Gastrocnemius medialis (tissue), 4 donors: ENCODE measurements around the gene TMEM17. TPM values are rescaled to one million over a fixed set of nuclear protein-coding genes. Genes with fewer than 3 reads are reported as not detected.
"Not testable (repeated sequence)": the region's sequence is repeated elsewhere in the genome, so short reads cannot be mapped to it uniquely, and the experiment has no call there.

ENCODE experiments used
- ATAC-seq, 2 donors: fragments of 150-250 bp; one replicate each; pipeline ENCODE4 v1.9.1; 2016
- DNase-seq, 2 donors: peaks; one replicate each; pipeline ENCODE4 v3.0.0-alpha.2; 2019
- H3K27ac ChIP-seq, 4 donors: fragments of 200-600 bp; sonication (generic); 1 replicate in 1 of 4; 2 replicates in 3 of 4; pipeline ENCODE4 v1.5.1; 2016 to 2018; ENCODE audit warnings: mild to moderate bottlenecking in 2 of 4, moderate library complexity in 1 of 4
- H3K27me3 ChIP-seq, 3 donors: fragments of 200-600 bp; sonication (generic) in 2 of 3; 1 replicate in 1 of 3; 2 replicates in 2 of 3; pipeline versions ENCODE4 v1.5.1 to v1.6.0; 2016 to 2019; ENCODE audit warnings: mild to moderate bottlenecking in 1 of 3, moderate library complexity in 1 of 3
- H3K36me3 ChIP-seq, 2 donors: fragments of 200-600 bp; sonication (generic) in 1 of 2; one replicate each; pipeline ENCODE4 v1.5.1; 2017 to 2018
- H3K4me1 ChIP-seq, 2 donors: fragments of 200-600 bp; sonication (generic) in 1 of 2; one replicate each; pipeline ENCODE4 v1.5.1; 2016 to 2017; ENCODE audit warnings: mild to moderate bottlenecking in 2 of 2
- H3K4me3 ChIP-seq, 4 donors: fragments of 200-600 bp; sonication (generic) in 3 of 4; 1 replicate in 1 of 4; 2 replicates in 3 of 4; pipeline ENCODE4 v1.5.1; 2016 to 2019; ENCODE audit warnings: mild to moderate bottlenecking in 2 of 4
- H3K9me3 ChIP-seq, 3 donors: fragments of 200-600 bp; sonication (generic) in 2 of 3; 1 replicate in 1 of 3; 2 replicates in 2 of 3; pipeline ENCODE4 v1.5.1; 2016 to 2019
- POLR2A ChIP-seq, 2 donors: fragments of 450-650 bp; IDR thresholded peaks; one replicate each; pipeline ENCODE4 v1.6.1; 2017; ENCODE audit warnings: antibody characterized with exemption in 2 of 2, mild to moderate bottlenecking in 2 of 2, moderate library complexity in 2 of 2
- in situ Hi-C, 4 donors: fragments of 200-750 bp; cut with MboI; loops; one replicate each; pipeline versions ENCODE4 v1.15.0 to v1.8.0; 2017; ENCODE audit warnings: low sequenced_read_pairs in 4 of 4
- intact Hi-C: fragments of 100-400 bp; cut with DNase I; formaldehyde crosslinking; loops from one replicate; pipeline ENCODE4 v1.15.1; 2023; ENCODE audit warnings: low total_unique reads
- total RNA-seq, 4 donors: library from RNA; depleted of rRNA; stranded (reverse); fragments of >200 nt; gene quantifications; one replicate each; pipeline versions ENCODE4 v1.1.0 to v1.2.3, GENCODE V29; 2016
- TF ChIP-seq, protein P1 (sequence below), 5 experiments: fragments of 450-650 bp in 3 of 5; fragments of 200-600 bp in 2 of 5; sonication (generic) in 2 of 5; IDR thresholded peaks in 4 of 5; conservative IDR thresholded peaks in 1 of 5; 1 replicate in 4 of 5; 2 replicates in 1 of 5; pipeline ENCODE4 v1.5.1; 2016 to 2019; ENCODE audit warnings: antibody characterized with exemption in 5 of 5, mild to moderate bottlenecking in 3 of 5, moderate library complexity in 3 of 5

TMEM17 gene
- total RNA-seq, 4 donors from 2014 or later = 0.15 to 1.8 (median 0.51) TPM

GRCh38 chr2:62527478-62528210, 21.6 kb upstream of the TMEM17 start:
- no peak for DNase-seq
- no peak for TF ChIP-seq POLR2A (IDR thresholded peaks at IDR 0.05)
- TF ChIP-seq, protein P1, sequence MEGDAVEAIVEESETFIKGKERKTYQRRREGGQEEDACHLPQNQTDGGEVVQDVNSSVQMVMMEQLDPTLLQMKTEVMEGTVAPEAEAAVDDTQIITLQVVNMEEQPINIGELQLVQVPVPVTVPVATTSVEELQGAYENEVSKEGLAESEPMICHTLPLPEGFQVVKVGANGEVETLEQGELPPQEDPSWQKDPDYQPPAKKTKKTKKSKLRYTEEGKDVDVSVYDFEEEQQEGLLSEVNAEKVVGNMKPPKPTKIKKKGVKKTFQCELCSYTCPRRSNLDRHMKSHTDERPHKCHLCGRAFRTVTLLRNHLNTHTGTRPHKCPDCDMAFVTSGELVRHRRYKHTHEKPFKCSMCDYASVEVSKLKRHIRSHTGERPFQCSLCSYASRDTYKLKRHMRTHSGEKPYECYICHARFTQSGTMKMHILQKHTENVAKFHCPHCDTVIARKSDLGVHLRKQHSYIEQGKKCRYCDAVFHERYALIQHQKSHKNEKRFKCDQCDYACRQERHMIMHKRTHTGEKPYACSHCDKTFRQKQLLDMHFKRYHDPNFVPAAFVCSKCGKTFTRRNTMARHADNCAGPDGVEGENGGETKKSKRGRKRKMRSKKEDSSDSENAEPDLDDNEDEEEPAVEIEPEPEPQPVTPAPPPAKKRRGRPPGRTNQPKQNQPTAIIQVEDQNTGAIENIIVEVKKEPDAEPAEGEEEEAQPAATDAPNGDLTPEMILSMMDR (IDR thresholded peaks at IDR 0.05 in 4 of 5, conservative IDR thresholded peaks at IDR 0.05 in 1 of 5) = no peak
- intact Hi-C loops (no loop called here), in situ Hi-C loops (no loop called here)
- no peak for ATAC-seq
- Histone ChIP-seq H3K4me3 (no peak overlapping the region), H3K27me3 (no peaks in the 10 kb centered on the region), H3K27ac (no peak overlapping the region), H3K36me3 (no peaks in the 10 kb centered on the region), H3K9me3 (no peaks in the 10 kb centered on the region), H3K4me1 (no peaks in the 10 kb centered on the region)

GRCh38 chr2:62526531-62527381, 20.8 kb upstream of the TMEM17 start:
- in situ Hi-C loops (no loop called here), intact Hi-C loops (no loop called here)
- H3K9me3 ChIP-seq = no peaks in the 10 kb centered on the region
- TF ChIP-seq POLR2A (IDR thresholded peaks at IDR 0.05) = no peak
- DNase-seq = no peak
- H3K4me3 ChIP-seq = no peak overlapping the region
- H3K27ac ChIP-seq = no peak overlapping the region
- ATAC-seq = no peak
- no peaks in the 10 kb centered on the region for H3K27me3 ChIP-seq
- no peaks in the 10 kb centered on the region for H3K36me3 ChIP-seq
- H3K4me1 ChIP-seq = no peaks in the 10 kb centered on the region

DNA sequence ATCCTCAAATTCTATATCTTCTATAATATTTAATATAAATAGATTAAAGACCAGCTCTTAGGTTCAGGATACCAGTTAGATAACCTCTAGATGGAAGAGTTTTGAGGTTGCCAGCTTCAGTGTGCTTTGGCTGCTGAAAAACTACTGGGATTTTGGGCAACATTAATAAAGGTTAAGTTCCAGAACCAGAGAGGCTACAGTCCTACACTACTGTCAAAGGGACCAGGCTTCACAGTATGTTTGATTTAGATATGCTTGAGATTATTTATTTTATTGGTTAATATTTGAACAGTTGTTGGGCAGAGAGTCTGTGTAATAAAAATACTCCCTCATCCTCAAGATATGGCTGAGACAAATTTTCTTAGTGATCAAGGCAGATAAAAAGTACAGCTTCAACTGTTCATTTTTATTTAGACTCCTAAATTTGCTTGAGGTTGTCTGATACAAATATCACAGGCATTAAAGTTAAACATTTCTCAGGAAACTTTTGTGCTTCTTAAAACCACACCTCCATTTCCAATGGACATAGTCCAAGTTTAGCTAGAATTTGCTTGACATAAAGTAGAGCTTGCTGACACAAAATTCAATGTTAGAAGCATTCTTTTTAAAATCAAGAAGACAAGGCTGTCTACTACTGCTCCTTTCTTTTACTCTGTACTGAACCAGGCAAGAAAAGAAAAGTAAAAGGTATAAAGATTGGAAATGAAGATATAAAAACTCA, 19.7 kb upstream of the TMEM17 start:
- Histone ChIP-seq H3K27ac (no peak overlapping the region), H3K9me3 (no peaks in the 10 kb centered on the region), H3K4me1 (no peaks in the 10 kb centered on the region), H3K36me3 (no peaks in the 10 kb centered on the region), H3K4me3 (no peak overlapping the region), H3K27me3 (no peaks in the 10 kb centered on the region)
- no peak for TF ChIP-seq POLR2A (IDR thresholded peaks at IDR 0.05)
- TF ChIP-seq, protein P1 (IDR thresholded peaks at IDR 0.05 in 4 of 5, conservative IDR thresholded peaks at IDR 0.05 in 1 of 5) = no peak
- no peak for DNase-seq
- in situ Hi-C loops = no loop called here
- no peak for ATAC-seq
- intact Hi-C loops = no loop called here

GRCh38 chr2:62524293-62524941, 18.4 kb upstream of the TMEM17 start:
- Histone ChIP-seq H3K36me3 (no peaks in the 10 kb centered on the region), H3K27me3 (no peaks in the 10 kb centered on the region), H3K27ac (no peak overlapping the region), H3K4me3 (no peak overlapping the region), H3K9me3 (no peaks in the 10 kb centered on the region), H3K4me1 (no peaks in the 10 kb centered on the region)
- TF ChIP-seq POLR2A (IDR thresholded peaks at IDR 0.05) = no peak
- TF ChIP-seq, protein P1 (IDR thresholded peaks at IDR 0.05 in 4 of 5, conservative IDR thresholded peaks at IDR 0.05 in 1 of 5) = no peak
- intact Hi-C loops = no loop called here
- DNase-seq (no peak), ATAC-seq (no peak)
- in situ Hi-C loops = no loop called here

- in situ Hi-C loops, intact Hi-C loops, ATAC-seq, H3K9me3 ChIP-seq, H3K27me3 ChIP-seq, H3K4me3 ChIP-seq, H3K4me1 ChIP-seq, H3K27ac ChIP-seq, DNase-seq, H3K36me3 ChIP-seq: not testable (repeated sequence)
Observed at GRCh38 chr2:62521061-62521460, 15.1 kb upstream of the TMEM17 start.
